Epithelial cell of prostate (primary cell): ENCODE results near the gene ITGAD.
"Not testable (repeated sequence)": the region's sequence is repeated elsewhere in the genome, so short reads cannot be mapped to it uniquely, and the experiment has no call there.

ENCODE experiments used
- DNase-seq: peaks from one replicate; pipeline ENCODE4 v3.0.0-alpha.2; 2011; ENCODE audit warnings: low read depth, low spot score
- H3K27ac ChIP-seq: fragments of 450-650 bp; 2 replicates; pipeline ENCODE4 v1.5.1; 2017; ENCODE audit warnings: mild to moderate bottlenecking

ITGAD gene

GRCh38 chr16:31401436-31401835 is 8.3 kb downstream of the ITGAD start:
- DNase-seq: no peak
- no peak overlapping the region for H3K27ac ChIP-seq

DNA sequence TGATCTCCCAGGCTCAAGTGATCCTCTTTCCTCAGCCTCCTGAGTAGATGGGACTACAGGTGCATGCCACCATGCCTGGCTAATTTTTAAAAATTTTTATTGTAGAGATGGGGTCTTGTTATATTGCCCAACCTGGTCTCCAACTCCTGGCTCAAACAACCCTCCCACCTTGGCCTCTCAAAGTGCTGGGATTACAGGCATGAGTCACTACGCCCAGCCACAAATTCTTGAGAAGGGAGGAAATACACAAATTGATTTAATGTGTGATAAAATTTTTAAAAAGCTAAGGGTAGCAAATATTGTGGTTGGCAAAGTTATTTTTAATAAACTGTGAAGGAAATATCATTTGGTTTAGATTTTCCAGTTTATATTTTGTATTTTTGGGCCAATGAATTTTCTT is 9.6 kb downstream of the ITGAD start:
- DNase-seq: no peak
- no peak overlapping the region for H3K27ac ChIP-seq

DNA sequence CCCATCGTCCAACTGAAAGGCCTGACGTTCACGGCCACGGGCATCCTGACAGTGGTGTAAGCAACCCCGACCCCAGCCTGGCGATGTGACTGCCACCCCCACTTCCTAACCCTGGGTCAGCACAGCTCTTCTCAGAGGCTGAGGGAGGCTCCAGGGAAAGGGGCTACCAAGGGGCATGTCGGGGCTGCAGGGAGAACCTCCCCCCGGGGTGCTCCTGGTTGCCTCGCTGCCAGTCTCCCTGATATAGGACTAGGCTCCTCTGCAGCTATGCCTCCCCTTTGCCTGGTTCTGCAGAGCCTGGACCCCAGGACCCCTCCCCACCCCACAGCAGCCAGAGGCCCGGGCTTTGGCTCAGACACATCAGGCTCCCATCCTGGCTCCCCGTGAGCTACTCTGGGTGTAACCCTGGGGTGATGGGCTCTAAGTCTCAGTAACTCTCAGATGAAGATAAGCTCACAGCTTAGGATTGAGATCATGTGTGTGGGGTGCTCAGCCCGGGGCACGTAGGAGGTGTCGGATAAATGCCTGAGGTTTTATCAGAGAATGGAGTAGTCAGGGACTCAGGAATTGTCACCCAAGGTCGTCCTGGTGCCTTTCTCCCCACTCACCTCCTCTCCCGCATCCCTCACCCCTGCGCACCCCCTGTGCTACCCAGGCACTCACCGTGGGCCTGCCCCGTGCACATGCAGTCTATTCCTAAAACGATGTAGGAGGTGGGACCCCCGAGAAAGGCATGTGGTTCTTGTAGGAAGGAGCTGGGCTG is 10.6 kb downstream of the ITGAD start:
- H3K27ac ChIP-seq: no peak overlapping the region

GRCh38 chr16:31404353-31405064 is 11.4 kb downstream of the ITGAD start:
- DNase-seq: no peak
- H3K27ac ChIP-seq: no peak overlapping the region

More for the DNA sequence above, 10.6 kb downstream of the ITGAD start:
- DNase-seq: no peak

GRCh38 chr16:31407406-31407805 is 14.3 kb downstream of the ITGAD start:
- H3K27ac ChIP-seq: no peak overlapping the region
- DNase-seq: no peak

DNA sequence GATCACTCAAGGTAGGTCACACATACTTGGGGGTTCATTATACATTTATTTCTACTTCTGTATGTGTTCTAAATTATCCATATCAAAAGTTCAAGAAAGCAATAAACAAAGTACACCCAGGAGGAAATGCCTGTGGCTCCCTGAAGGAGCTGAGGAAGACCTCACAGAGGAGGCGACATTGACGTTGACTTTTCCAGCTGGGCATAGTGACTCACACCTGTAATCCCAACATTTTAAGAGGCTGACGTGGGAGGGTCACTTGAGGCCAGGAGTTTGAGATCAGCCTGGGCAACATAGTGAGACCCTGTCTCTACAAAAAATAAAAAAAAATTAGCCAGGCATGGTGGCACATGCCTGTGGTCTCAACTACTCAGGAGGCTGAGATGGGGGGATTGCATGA is 16.3 kb downstream of the ITGAD start:
- no peak for DNase-seq
- no peak overlapping the region for H3K27ac ChIP-seq

DNA sequence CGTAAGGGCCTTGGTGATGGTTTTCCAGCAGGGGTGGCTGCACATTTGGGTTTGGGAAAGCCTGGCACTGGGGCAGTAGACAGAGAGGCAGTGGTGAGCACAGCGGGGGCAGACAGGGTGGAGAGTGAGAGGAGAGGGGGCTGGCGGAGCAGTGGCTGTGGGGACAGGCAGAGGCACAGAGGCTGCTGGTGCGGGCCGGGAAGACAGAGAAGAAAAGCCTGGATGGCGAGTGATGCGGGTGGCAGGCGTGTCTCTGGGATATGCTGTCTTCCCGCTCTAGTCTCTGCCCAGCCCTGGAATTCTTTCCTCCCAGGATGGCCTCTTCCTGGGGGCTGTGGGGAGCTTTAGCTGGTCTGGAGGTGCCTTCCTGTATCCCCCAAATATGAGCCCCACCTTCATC is 16.9 kb downstream of the ITGAD start:
- no peak overlapping the region for H3K27ac ChIP-seq

DNA sequence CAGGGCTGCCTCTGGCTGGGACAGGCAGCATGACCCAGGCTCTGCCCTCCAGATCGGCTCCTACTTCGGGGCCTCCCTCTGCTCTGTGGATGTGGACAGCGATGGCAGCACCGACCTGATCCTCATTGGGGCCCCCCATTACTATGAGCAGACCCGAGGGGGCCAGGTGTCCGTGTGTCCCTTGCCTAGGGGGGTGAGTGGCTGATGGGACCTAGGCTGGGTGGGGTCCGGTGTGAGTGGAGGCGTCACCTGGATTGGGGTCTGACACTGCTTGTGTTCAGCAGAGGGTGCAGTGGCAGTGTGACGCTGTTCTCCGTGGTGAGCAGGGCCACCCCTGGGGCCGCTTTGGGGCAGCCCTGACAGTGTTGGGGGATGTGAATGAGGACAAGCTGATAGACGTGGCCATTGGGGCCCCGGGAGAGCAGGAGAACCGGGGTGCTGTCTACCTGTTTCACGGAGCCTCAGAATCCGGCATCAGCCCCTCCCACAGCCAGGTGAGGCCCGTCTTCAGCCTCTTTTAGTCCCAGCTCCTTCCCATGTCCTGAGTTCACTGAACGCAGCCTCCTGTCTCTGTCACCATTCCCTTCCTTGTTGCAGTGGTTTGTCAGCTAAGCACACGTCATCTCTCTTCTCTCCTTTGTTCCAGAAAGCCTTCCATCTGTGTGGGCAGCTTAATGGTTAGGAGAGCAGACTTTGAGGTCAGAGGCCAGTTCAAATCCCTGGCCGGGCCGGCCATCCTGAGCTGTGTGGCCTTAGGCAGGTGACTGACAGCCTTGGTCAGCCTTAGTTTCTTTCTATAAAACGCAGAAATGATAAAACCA is 18.1 kb downstream of the ITGAD start:
- H3K27ac ChIP-seq: no peak overlapping the region
- DNase-seq: no peak

More for the DNA sequence above, 16.9 kb downstream of the ITGAD start:
- DNase-seq: no peak

GRCh38 chr16:31412750-31413149 is 19.6 kb downstream of the ITGAD start:
- no peak for DNase-seq
- no peak overlapping the region for H3K27ac ChIP-seq

GRCh38 chr16:31413381-31413780 is 20.2 kb downstream of the ITGAD start:
- DNase-seq: no peak
- H3K27ac ChIP-seq: no peak overlapping the region

DNA sequence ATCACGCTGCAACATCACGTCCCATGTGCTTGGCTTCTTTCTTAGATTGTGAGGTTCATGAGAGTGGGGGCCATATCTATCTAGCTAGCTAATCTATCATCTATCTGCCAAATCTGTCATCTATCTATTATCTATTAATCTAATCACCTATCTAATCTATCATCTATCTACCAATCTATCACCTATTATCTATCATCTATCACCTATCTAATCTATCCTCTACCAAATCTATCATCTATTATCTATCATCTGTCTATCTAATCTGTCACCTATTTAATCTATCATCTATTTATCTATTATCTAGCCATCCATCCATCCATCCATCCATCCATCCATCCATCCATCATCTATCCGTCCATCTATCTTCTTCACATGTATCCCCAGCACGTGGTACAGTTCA is 20.8 kb downstream of the ITGAD start:
- no peak for DNase-seq

GRCh38 chr16:31414706-31415105 is 21.6 kb downstream of the ITGAD start:
- no peak for DNase-seq
- no peak overlapping the region for H3K27ac ChIP-seq

More for the DNA sequence above, 20.8 kb downstream of the ITGAD start:
- no peak overlapping the region for H3K27ac ChIP-seq

GRCh38 chr16:31416371-31416770 is 23.2 kb downstream of the ITGAD start:
- no peak for DNase-seq

DNA sequence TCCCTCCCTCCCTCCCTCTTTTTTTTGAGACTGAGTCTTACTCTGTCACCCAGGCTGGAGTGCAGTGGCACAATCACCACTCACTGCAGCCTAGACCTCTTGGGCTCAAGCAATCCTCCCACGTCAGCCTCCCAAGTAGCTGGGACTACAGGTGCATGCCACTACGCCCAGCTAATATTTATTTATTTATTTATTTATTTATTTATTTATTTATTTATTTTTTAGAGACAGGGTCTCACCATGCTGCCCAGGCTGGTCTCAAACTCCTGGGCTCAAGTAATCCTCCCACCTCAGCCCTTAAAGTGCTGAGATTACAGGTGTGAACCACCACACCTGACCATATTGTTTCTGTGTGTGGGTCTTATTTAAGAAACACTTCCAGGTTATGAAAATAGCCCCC is 23.9 kb downstream of the ITGAD start:
- DNase-seq, H3K27ac ChIP-seq: not testable (repeated sequence)

More at GRCh38 chr16:31416371-31416770, 23.2 kb downstream of the ITGAD start:
- no peak overlapping the region for H3K27ac ChIP-seq

DNA sequence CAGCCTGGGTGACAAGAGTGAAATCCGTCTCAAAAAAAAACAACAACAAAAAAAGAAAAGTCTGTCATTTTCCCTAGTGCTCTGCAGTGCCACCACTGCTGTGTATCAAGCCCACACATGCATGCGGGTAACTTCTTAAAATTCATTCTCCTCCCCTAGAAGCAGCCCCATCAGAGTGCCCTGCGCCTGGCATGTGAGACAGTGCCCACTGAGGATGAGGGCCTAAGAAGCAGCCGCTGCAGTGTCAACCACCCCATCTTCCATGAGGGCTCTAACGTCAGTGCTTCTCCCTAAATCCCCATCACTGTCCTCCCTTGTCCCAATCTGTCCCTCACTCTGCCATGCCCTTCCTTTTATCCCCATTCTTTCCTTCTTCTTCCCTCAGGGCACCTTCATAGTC is 24.8 kb downstream of the ITGAD start:
- H3K27ac ChIP-seq: no peak overlapping the region
- no peak for DNase-seq

DNA sequence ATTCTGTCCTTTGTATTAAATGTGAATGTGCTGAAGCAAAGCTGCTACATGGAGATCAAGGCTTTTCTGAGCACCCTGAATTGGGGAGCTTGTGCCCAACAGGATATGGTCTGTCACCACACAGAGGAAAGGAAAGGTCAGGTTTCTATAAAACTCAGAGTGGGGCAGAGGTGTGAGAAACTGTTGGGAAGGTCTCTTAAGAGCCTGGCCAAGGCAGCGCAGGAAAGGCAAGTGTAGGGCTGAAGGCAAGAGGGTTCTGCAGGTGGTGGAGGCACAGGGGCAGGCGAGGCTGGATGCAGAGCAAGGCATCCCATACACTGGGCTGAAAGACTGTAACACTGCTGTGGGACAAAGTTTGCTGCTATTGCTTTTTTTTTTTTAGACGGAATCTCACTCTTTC is 26.9 kb downstream of the ITGAD start:
- H3K27ac ChIP-seq: no peak overlapping the region
- DNase-seq: no peak

DNA sequence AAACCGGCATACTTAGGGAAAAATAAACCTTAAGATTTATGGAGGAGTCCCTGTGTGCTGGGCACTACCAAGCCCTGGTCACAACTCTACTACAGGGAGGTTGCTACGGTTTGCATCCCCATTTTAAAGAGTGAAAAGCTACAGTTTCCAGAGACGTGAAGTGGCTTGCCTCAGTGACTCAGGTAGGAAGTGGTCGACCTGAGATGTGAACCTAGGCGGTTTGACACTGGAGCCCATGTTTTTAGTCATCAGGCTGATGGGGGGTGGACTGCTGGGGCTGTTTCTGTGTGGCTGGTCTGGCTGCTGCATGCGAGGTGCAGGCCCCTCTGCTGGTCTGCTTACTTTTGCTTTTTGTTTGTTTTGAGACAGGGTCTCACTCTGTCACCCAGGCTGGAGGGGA is 28.5 kb downstream of the ITGAD start:
- no peak overlapping the region for H3K27ac ChIP-seq
- DNase-seq: no peak

DNA sequence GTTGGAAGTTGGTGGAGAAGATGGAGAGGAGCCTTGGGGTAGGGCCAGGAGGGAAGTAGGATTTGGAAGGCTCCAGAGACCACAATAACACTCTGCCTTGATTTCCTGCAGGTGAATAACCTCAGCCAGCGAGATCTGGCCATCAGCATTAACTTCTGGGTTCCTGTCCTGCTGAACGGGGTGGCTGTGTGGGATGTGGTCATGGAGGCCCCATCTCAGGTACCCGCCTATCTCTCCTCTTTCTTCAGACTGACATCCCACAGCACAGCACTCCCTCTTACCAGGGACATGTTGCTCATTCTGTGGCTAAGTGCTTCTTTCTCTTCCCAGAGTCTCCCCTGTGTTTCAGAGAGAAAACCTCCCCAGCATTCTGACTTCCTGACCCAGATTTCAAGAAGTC is 30.1 kb downstream of the ITGAD start:
- DNase-seq: no peak
- no peak overlapping the region for H3K27ac ChIP-seq

DNA sequence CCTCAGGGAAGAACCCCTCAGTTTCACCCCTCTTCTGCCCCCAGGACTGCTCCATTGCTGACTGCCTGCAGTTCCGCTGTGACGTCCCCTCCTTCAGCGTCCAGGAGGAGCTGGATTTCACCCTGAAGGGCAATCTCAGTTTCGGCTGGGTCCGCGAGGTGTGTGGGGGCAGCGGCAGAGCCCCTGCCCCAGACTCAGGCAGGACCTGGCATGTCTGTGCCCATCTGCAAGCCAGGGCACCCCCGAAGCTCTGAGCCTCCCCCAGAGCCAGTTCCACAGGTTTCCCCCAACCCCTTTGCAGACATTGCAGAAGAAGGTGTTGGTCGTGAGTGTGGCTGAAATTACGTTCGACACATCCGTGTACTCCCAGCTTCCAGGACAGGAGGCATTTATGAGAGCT is 30.7 kb downstream of the ITGAD start:
- H3K27ac ChIP-seq: no peak overlapping the region
- DNase-seq: no peak

DNA sequence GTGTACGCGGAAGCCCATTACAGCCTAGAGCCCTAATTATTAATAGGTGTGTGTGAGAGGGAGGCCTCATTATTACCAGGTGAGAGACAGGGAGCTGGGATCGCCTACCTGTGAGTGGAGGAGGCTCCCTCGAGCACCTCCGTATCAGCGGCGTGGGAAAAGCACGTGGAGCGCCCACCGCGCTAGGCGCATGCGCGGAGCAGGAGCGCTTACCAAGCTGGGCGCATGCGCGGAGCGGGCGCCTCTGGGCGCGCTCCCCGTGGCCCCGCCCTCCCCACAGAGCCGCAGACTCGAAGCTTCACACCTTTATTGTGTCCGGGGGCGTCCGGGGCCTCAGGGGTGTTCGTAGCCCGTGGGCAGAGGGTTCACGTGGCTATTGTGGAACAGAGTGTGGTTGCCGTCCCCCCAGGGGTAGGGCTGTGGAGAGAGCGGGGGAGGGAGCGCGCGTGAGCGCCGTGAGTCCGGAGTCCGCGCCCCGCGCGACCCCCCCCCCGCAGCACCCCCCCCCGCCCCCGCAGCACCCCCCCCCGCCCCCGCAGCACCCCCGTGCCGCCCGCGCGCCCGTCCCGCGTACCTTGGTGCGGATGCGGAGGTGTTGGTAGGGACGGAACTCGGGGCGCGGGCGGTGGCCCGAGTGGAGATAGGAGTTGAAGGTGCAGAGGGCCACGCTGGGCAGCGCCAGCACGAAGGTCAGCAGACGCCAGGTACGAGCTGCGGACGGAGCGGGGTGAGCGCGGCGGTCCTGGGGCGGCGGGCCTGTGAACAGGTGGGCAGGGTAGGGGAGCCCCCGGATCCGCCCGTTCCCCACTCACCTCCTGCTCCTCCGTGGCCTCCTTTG is 34.5 kb downstream of the ITGAD start:
- H3K27ac ChIP-seq: no peak overlapping the region
- DNase-seq: no peak
